HepG2 (cell line): ENCODE measurements around the gene PLLP. TPM values are rescaled to one million over a fixed set of nuclear protein-coding genes. Genes with fewer than 3 reads are reported as not detected.

Experiments
- CBX5 ChIP-seq: sonication (generic); formaldehyde crosslinking; IDR thresholded peaks from 2 replicates; pipeline ENCODE4 v1.4.0; 2020; ENCODE audit warnings: missing genetic modification reagents, borderline replicate concordance
- CEBPG ChIP-seq: IDR thresholded peaks from 2 replicates; pipeline ENCODE4 v1.6.1; 2016
- DPF2 ChIP-seq: sonication (generic); formaldehyde crosslinking; IDR thresholded peaks from 2 replicates; pipeline ENCODE4 v1.4.0; 2020; ENCODE audit warnings: mild to moderate bottlenecking, low read depth, missing genetic modification reagents, borderline replicate concordance
- GATAD1 ChIP-seq: IDR thresholded peaks from 2 replicates; pipeline ENCODE4 v1.6.1; 2016; ENCODE audit warnings: missing genetic modification reagents, missing compliant biosample characterization
- ISL2 ChIP-seq: sonication (generic); formaldehyde crosslinking; IDR thresholded peaks from 2 replicates; pipeline ENCODE4 v1.5.0; 2020; ENCODE audit warnings: missing genetic modification reagents
- ISX ChIP-seq: sonication (generic); formaldehyde crosslinking; conservative IDR thresholded peaks from 2 replicates; pipeline ENCODE4 v1.5.0; 2020; ENCODE audit warnings: missing genetic modification reagents
- MAFK ChIP-seq, 2 experiments: IDR thresholded peaks in 1 of 2; conservative IDR thresholded peaks in 1 of 2; 2 replicates each; pipeline ENCODE4 v1.6.1; 2011; ENCODE audit warnings: improper control_type of control experiment in 2 of 2, low read length in 2 of 2
- MYNN ChIP-seq: sonication (generic); formaldehyde crosslinking; IDR thresholded peaks from 2 replicates; pipeline ENCODE4 v1.4.0; 2020; ENCODE audit warnings: mild to moderate bottlenecking, low read depth, missing genetic modification reagents
- NR0B2 ChIP-seq: sonication (generic); formaldehyde crosslinking; IDR thresholded peaks from 2 replicates; pipeline ENCODE4 v1.4.0; 2020; ENCODE audit warnings: mild to moderate bottlenecking, missing genetic modification reagents
- RFXANK ChIP-seq: IDR thresholded peaks from 2 replicates; pipeline ENCODE4 v1.6.1; 2016
- SNAPC2 ChIP-seq: sonication (generic); formaldehyde crosslinking; IDR thresholded peaks from 2 replicates; pipeline ENCODE4 v1.8.1; 2022; ENCODE audit warnings: mild to moderate bottlenecking, missing genetic modification reagents
- SRY ChIP-seq: sonication (generic); formaldehyde crosslinking; IDR thresholded peaks from 2 replicates; pipeline ENCODE4 v1.8.0; 2022; ENCODE audit warnings: mild to moderate bottlenecking, missing genetic modification reagents
- TRAFD1 ChIP-seq: sonication (generic); formaldehyde crosslinking; IDR thresholded peaks from 2 replicates; pipeline ENCODE4 v1.5.1; 2020; ENCODE audit warnings: missing genetic modification reagents, mild to moderate bottlenecking, borderline replicate concordance
- ZNF260 ChIP-seq: sonication (generic); formaldehyde crosslinking; IDR thresholded peaks from 2 replicates; pipeline ENCODE4 v1.4.0; 2020; ENCODE audit warnings: missing genetic modification reagents, low read depth, mild to moderate bottlenecking, borderline replicate concordance
- ZNF329 ChIP-seq: sonication (generic); formaldehyde crosslinking; IDR thresholded peaks from 2 replicates; pipeline ENCODE4 v1.9.0; 2021; ENCODE audit warnings: low read depth, mild to moderate bottlenecking, missing genetic modification reagents
- ZNF597 ChIP-seq: sonication (generic); formaldehyde crosslinking; IDR thresholded peaks from 2 replicates; pipeline ENCODE4 v1.5.0; 2020; ENCODE audit warnings: missing genetic modification reagents
- polyA plus RNA-seq, 8 experiments: library from polyadenylated mRNA; depleted of rRNA in 3 of 8; stranded (reverse) in 7 of 8; unstranded in 1 of 8; fragments of >200 nt; fragmentation: Illumina TruSeq in 4 of 8; extraction: Trizol in 4 of 8; gene quantifications; 2 replicates each; pipeline versions ENCODE4 v1.2.1 to v1.2.3, GENCODE V29; 2011 to 2016; ENCODE audit warnings: low read depth in 4 of 8, missing spikeins in 1 of 8, mixed read lengths in 1 of 8; ENCODE audit not compliant: insufficient read depth in 1 of 8
- total RNA-seq, 5 experiments: library from RNA; depleted of rRNA; stranded (reverse); fragments of >200 nt; fragmentation: Illumina TruSeq; extraction: Trizol; gene quantifications; 2 replicates each; pipeline ENCODE4 v1.2.3, GENCODE V29; 2016; ENCODE audit warnings: low read depth in 1 of 5
- TF ChIP-seq, protein P1 (sequence below): sonication (generic); formaldehyde crosslinking; IDR thresholded peaks from 2 replicates; pipeline ENCODE4 v1.8.0; 2022; ENCODE audit warnings: mild to moderate bottlenecking, missing genetic modification reagents; ENCODE audit not compliant: insufficient replicate concordance
- TF ChIP-seq, protein P2 (sequence below): sonication (generic); formaldehyde crosslinking; IDR thresholded peaks from 2 replicates; pipeline ENCODE4 v1.8.1; 2023; ENCODE audit warnings: missing genetic modification reagents, inconsistent platforms, borderline replicate concordance
- TF ChIP-seq, protein P3 (sequence below): sonication (generic); formaldehyde crosslinking; IDR thresholded peaks from 2 replicates; pipeline ENCODE4 v1.4.0; 2020; ENCODE audit warnings: mild to moderate bottlenecking, missing genetic modification reagents

The PLLP gene
- total and polyA plus RNA-seq, 2 of the 13 experiments (the other 11 are each of a cell fraction or from before 2014, with no cell fraction given): 60.6 to 127 TPM

- TF ChIP-seq ZNF597 (CRISPR knock-in tag): peak; percentile 98; the same call in 1 of the 2 replicates
- peak; percentile 18; the same call in 1 of the 2 replicates for TF ChIP-seq ZNF329 (CRISPR knock-in tag)
- TF ChIP-seq MYNN (CRISPR knock-in tag): no peak
- TF ChIP-seq SNAPC2: 0 out of 2 replicates have a peak, but pooled peaks have one; percentile 75
- no peak; the same call in 1 of the 2 replicates for TF ChIP-seq TRAFD1 (CRISPR knock-in tag)
- no peak for TF ChIP-seq MAFK (conservative IDR thresholded peaks at IDR 0.05 in 1 of 2, IDR thresholded peaks at IDR 0.05 in 1 of 2; ENCODE audit: low read length in 2 of 2)
- TF ChIP-seq RFXANK (CRISPR knock-in tag): 0 out of 2 replicates have a peak, but pooled peaks have one; percentile 41
- no peak for TF ChIP-seq ZNF260 (CRISPR knock-in tag)
- TF ChIP-seq, protein P1, sequence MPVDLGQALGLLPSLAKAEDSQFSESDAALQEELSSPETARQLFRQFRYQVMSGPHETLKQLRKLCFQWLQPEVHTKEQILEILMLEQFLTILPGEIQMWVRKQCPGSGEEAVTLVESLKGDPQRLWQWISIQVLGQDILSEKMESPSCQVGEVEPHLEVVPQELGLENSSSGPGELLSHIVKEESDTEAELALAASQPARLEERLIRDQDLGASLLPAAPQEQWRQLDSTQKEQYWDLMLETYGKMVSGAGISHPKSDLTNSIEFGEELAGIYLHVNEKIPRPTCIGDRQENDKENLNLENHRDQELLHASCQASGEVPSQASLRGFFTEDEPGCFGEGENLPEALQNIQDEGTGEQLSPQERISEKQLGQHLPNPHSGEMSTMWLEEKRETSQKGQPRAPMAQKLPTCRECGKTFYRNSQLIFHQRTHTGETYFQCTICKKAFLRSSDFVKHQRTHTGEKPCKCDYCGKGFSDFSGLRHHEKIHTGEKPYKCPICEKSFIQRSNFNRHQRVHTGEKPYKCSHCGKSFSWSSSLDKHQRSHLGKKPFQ: no peak
- peak; percentile 95; the same call in 1 of the 2 replicates for TF ChIP-seq CBX5
- TF ChIP-seq, protein P2, sequence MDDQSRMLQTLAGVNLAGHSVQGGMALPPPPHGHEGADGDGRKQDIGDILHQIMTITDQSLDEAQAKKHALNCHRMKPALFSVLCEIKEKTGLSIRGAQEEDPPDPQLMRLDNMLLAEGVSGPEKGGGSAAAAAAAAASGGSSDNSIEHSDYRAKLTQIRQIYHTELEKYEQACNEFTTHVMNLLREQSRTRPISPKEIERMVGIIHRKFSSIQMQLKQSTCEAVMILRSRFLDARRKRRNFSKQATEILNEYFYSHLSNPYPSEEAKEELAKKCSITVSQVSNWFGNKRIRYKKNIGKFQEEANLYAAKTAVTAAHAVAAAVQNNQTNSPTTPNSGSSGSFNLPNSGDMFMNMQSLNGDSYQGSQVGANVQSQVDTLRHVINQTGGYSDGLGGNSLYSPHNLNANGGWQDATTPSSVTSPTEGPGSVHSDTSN (CRISPR knock-in tag): no peak
- peak; percentile 80; the same call in 1 of the 2 replicates for TF ChIP-seq SRY
- peak; percentile 42; the same call in 1 of the 2 replicates for TF ChIP-seq DPF2 (CRISPR knock-in tag)
- TF ChIP-seq CEBPG (CRISPR knock-in tag): peak; percentile 72
- no peak for TF ChIP-seq ISX (CRISPR knock-in tag)
- peak; percentile 78 for TF ChIP-seq GATAD1
- no peak; the same call in 1 of the 2 replicates for TF ChIP-seq ISL2
- TF ChIP-seq, protein P3, sequence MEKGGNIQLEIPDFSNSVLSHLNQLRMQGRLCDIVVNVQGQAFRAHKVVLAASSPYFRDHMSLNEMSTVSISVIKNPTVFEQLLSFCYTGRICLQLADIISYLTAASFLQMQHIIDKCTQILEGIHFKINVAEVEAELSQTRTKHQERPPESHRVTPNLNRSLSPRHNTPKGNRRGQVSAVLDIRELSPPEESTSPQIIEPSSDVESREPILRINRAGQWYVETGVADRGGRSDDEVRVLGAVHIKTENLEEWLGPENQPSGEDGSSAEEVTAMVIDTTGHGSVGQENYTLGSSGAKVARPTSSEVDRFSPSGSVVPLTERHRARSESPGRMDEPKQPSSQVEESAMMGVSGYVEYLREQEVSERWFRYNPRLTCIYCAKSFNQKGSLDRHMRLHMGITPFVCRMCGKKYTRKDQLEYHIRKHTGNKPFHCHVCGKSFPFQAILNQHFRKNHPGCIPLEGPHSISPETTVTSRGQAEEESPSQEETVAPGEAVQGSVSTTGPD (CRISPR knock-in tag): no peak
- TF ChIP-seq NR0B2 (CRISPR knock-in tag): peak; percentile 61; the same call in 1 of the 2 replicates
Measured at GRCh38 chr16:57300387-57301125, 16.1 kb upstream of the PLLP start (continued).
